Muscle of arm (tissue), 12 donors: ENCODE data around the gene PTPN2. TPM values are rescaled to one million over a fixed set of nuclear protein-coding genes. Genes with fewer than 3 reads are reported as not detected.
A peak's percentile ranks its signal among the peaks of the same experiment; 100 is the strongest.

ENCODE experiments used
- DNase-seq: peaks from one replicate; pipeline ENCODE4 v3.0.0-alpha.2; 2013
- polyA plus RNA-seq, 12 donors: library from polyadenylated mRNA; unstranded; fragments of 120-200 nt; gene quantifications; one replicate each; pipeline ENCODE4 v1.2.1, GENCODE V29; 2013; ENCODE audit not compliant: insufficient read length in 12 of 12

PTPN2 gene
- polyA plus RNA-seq, 12 donors, result 19.3 to 59.2 (median 31.7) TPM; not detected in 1

GRCh38 chr18:12828116-12829051 lies 55.7 kb downstream of the PTPN2 start:
- no peak for DNase-seq

GRCh38 chr18:12827588-12827987 lies 56.4 kb downstream of the PTPN2 start:
- DNase-seq, result no peak

- DNase-seq, result no peak
Measured at GRCh38 chr18:12825230-12825629, 58.8 kb downstream of the PTPN2 start.

- DNase-seq, result no peak
Measured at GRCh38 chr18:12823892-12824291, 60.1 kb downstream of the PTPN2 start.

- DNase-seq, result no peak
Measured at GRCh38 chr18:12821408-12821807, 62.6 kb downstream of the PTPN2 start.

GRCh38 chr18:12820506-12820905 lies 63.5 kb downstream of the PTPN2 start:
- peak; percentile 28 for DNase-seq

GRCh38 chr18:12819841-12820240 lies 64.2 kb downstream of the PTPN2 start:
- DNase-seq, result no peak

- DNase-seq, result no peak
Measured at GRCh38 chr18:12819322-12819721, 64.7 kb downstream of the PTPN2 start.

- DNase-seq, result no peak
Measured at GRCh38 chr18:12818243-12818642, 65.8 kb downstream of the PTPN2 start.

GRCh38 chr18:12816451-12816850 lies 67.6 kb downstream of the PTPN2 start:
- DNase-seq, result no peak

- DNase-seq, result no peak
Measured at GRCh38 chr18:12811191-12811950, 72.7 kb downstream of the PTPN2 start.

GRCh38 chr18:12803069-12803936 lies 80.7 kb downstream of the PTPN2 start:
- DNase-seq, result no peak

- DNase-seq, result no peak
Measured at GRCh38 chr18:12802538-12802937, 81.5 kb downstream of the PTPN2 start.

- no peak for DNase-seq
Measured at GRCh38 chr18:12796448-12796847, 87.6 kb downstream of the PTPN2 start.

- no peak for DNase-seq
Measured at GRCh38 chr18:12791610-12792009, 92.4 kb downstream of the PTPN2 start.

- DNase-seq, result no peak
Measured at GRCh38 chr18:12786669-12787068, 97.4 kb downstream of the PTPN2 start.

- DNase-seq, result no peak
Measured at GRCh38 chr18:12783524-12783923, 100.5 kb downstream of the PTPN2 start.

- DNase-seq, result no peak
Measured at GRCh38 chr18:12782521-12782920, 101.5 kb downstream of the PTPN2 start.

- no peak for DNase-seq
Measured at GRCh38 chr18:12779456-12779855, 104.6 kb downstream of the PTPN2 start.

GRCh38 chr18:12779043-12779442 lies 105.0 kb downstream of the PTPN2 start:
- no peak for DNase-seq

- no peak for DNase-seq
Measured at GRCh38 chr18:12777500-12777944, 106.5 kb downstream of the PTPN2 start.
